Measurements from ENCODE around the gene NVL. TPM values are rescaled to one million over a fixed set of nuclear protein-coding genes. Genes with fewer than 3 reads are reported as not detected.

The NVL gene
- total RNA-seq, 2 experiments from 2014 or later = 37.7 to 40.4 TPM

DNA sequence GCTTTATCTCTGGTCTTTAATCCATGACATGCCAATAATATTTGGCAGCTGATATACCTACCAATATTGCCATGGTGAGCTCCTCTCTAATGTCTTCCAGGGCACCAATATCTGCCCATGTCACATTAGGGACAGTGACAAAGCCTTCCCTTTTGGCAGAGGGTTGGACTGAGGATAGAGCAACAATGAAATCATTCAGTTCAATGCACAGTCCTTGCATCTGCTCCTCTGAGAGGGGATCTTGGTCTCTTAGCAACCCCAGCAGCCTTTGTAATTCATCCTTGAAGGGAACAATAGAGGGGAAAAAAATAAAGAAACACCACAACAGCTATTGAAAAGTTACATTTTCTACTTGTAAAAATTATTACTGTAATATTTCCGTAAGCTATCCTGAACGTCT is 42.3 kb downstream of the NVL start:
- no peaks in the 10 kb centered on the region for H3K4me1 Mint-ChIP-seq (ENCODE audit: low read depth)
- no peak overlapping the region for H3K27ac Mint-ChIP-seq
- no peak for ATAC-seq
- TF ChIP-seq, protein P1, sequence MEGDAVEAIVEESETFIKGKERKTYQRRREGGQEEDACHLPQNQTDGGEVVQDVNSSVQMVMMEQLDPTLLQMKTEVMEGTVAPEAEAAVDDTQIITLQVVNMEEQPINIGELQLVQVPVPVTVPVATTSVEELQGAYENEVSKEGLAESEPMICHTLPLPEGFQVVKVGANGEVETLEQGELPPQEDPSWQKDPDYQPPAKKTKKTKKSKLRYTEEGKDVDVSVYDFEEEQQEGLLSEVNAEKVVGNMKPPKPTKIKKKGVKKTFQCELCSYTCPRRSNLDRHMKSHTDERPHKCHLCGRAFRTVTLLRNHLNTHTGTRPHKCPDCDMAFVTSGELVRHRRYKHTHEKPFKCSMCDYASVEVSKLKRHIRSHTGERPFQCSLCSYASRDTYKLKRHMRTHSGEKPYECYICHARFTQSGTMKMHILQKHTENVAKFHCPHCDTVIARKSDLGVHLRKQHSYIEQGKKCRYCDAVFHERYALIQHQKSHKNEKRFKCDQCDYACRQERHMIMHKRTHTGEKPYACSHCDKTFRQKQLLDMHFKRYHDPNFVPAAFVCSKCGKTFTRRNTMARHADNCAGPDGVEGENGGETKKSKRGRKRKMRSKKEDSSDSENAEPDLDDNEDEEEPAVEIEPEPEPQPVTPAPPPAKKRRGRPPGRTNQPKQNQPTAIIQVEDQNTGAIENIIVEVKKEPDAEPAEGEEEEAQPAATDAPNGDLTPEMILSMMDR (IDR thresholded peaks at IDR 0.05) = no peak
- ChIA-PET CTCF (interaction anchor here (1.3 to 2.1 kb wide), 3 partner anchors 12 to 171 kb away, joined by 3 to 7 read pairs (median 3); no protein-coding TSS in a partner anchor), POLR2A (no interaction called here)
- H3K27me3 Mint-ChIP-seq = no peaks in the 10 kb centered on the region
- peaks cover 13% of the 10 kb centered on the region for H3K36me3 Mint-ChIP-seq (ENCODE audit: low read depth)
- no peak overlapping the region for H3K4me3 Mint-ChIP-seq
- no peaks in the 10 kb centered on the region for H3K9me3 Mint-ChIP-seq
- intact Hi-C loops (cut with micrococcal nuclease) = no loop called here
- DNase-seq = no peak

DNA sequence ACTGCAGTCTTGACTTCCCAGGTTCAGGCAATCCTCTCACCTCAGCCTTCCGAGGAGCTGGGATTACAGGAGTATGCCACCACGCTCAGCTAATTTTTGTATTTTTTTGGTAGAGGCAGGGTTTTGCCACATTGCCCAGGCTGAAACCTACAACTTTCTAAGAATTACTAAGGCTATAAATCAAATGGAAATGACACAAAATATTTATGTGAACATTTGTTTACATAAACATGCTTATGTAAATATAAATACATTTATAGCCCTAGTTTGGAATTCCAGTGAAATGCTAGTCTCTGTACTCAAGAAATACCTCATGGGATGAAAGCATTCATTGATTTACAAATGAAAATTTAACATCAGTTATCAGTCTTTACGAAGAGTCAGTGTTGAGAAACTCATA is 47.8 kb downstream of the NVL start:
- TF ChIP-seq, protein P1 (IDR thresholded peaks at IDR 0.05) = no peak
- no peak overlapping the region for H3K27ac Mint-ChIP-seq
- intact Hi-C loops (cut with micrococcal nuclease) = no loop called here
- H3K4me3 Mint-ChIP-seq = no peak overlapping the region
- ChIA-PET POLR2A (no interaction called here), CTCF (interaction anchor here (1.0 kb wide), 1 partner anchor 75 kb away, joined by 3 read pairs; no protein-coding TSS in a partner anchor)
- H3K36me3 Mint-ChIP-seq (ENCODE audit: low read depth) = peaks cover 16% of the 10 kb centered on the region
- no peak for DNase-seq
- H3K4me1 Mint-ChIP-seq (ENCODE audit: low read depth) = no peaks in the 10 kb centered on the region
- ATAC-seq = no peak
- no peaks in the 10 kb centered on the region for H3K9me3 Mint-ChIP-seq
- H3K27me3 Mint-ChIP-seq = no peaks in the 10 kb centered on the region

DNA sequence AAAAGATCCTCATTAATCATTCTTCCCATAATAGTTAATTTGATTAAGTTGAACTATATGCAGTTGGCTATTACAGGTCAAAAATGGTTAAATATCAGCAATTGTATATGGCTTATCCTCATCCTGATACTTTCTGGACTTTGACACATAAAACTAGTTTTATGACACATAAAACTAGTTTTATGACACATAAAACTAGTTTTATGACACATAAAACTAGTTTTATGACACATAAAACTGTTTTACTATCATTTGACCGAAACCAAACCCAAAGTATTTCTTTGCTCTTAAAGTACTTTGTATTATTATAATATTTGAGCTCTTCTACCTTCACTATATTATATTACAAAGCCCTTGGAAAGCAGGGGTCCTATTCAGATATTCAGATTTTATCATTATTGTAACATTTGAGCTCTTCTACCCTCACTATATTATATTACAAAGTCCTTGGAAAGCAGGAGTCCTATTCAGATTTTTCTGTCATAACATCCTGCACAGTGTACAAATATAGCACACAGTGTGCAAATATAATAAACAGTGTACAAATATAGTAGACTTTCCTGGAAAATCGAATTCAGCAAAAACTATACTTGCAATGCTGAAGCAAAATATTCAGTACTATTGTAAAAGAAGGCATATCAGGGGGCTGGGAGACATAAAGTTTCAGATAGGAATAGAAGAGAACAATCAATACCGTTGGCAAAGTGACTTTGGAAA is 53.0 kb downstream of the NVL start:
- no peak for ATAC-seq
- TF ChIP-seq, protein P1 (IDR thresholded peaks at IDR 0.05) = no peak
- Mint-ChIP-seq H3K4me1 (ENCODE audit: low read depth) (no peaks in the 10 kb centered on the region), H3K27ac (no peak overlapping the region), H3K36me3 (ENCODE audit: low read depth) (peaks cover 12% of the 10 kb centered on the region), H3K27me3 (no peaks in the 10 kb centered on the region), H3K9me3 (no peaks in the 10 kb centered on the region), H3K4me3 (no peak overlapping the region)
- intact Hi-C loops (cut with micrococcal nuclease) = no loop called here
- CTCF ChIA-PET = no interaction called here
- POLR2A ChIA-PET = interaction anchor here (0.6 kb wide), 1 partner anchor 99 kb away, joined by 3 read pairs; no protein-coding TSS in a partner anchor
- no peak for DNase-seq

DNA sequence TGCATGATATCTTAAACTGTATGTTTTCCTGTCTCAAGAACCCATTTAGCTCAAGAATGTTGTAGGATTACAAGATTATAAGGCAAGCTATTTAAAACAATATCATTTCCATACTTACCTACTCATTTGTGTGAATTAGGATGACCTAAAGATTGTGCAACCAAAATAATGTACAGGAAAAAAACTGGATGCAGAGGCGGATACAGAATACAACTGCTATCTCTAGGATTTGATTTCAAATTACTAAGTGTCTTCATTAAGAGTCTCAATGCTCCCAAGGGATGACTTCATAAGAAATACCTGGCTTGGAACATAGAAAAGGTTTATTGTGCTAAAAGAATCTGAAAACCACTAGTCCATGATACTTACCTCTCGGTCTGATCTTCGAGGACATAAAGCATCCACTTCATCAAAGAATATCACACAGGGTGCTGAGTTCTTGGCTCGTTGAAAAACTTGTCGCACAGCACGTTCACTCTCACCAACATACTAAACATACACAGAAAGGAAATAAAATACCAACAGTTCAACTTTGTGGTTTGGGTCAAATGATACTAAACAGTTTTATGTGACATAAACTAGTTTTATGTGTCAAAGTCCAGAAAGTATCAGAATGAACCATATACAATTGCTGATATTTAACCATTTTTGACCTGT is 54.9 kb downstream of the NVL start:
- H3K27ac Mint-ChIP-seq = no peak overlapping the region
- H3K4me1 Mint-ChIP-seq (ENCODE audit: low read depth) = no peaks in the 10 kb centered on the region
- intact Hi-C loops (cut with micrococcal nuclease) = no loop called here
- POLR2A ChIA-PET = no interaction called here
- peaks cover 12% of the 10 kb centered on the region for H3K36me3 Mint-ChIP-seq (ENCODE audit: low read depth)
- no peak overlapping the region for H3K4me3 Mint-ChIP-seq
- ATAC-seq = no peak
- H3K27me3 Mint-ChIP-seq = no peaks in the 10 kb centered on the region
- TF ChIP-seq, protein P1 (IDR thresholded peaks at IDR 0.05) = no peak
- no peaks in the 10 kb centered on the region for H3K9me3 Mint-ChIP-seq
- no peak for DNase-seq
- CTCF ChIA-PET = interaction anchor here (1.0 to 1.3 kb wide), 2 partner anchors 13 to 16 kb away, joined by 3 read pairs; no protein-coding TSS in a partner anchor

DNA sequence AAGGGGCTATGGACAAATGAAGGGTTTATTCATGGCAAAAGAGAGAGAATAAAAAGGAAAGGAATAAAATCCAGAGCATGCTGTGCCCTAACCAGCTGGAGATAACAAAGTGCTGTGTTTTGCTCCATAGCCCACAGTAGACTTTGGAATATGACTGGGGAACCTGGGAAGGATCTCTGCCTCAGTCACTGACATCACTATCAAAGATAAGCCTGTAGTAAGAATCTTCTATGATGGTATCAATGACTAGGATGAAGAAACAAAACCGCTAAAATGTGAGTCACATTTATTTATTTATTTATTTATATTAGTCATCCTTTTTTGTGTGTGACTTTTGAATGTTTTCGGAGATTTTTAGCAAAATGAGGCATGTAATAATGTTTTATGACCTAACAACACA is 56.3 kb downstream of the NVL start:
- H3K4me1 Mint-ChIP-seq (ENCODE audit: low read depth) = no peaks in the 10 kb centered on the region
- H3K4me3 Mint-ChIP-seq = no peak overlapping the region
- peaks cover 17% of the 10 kb centered on the region for H3K36me3 Mint-ChIP-seq (ENCODE audit: low read depth)
- no peak overlapping the region for H3K27ac Mint-ChIP-seq
- ATAC-seq (no peak), DNase-seq (no peak)
- intact Hi-C loops (cut with micrococcal nuclease) = no loop called here
- POLR2A ChIA-PET = no interaction called here
- H3K27me3 Mint-ChIP-seq = no peaks in the 10 kb centered on the region
- no peaks in the 10 kb centered on the region for H3K9me3 Mint-ChIP-seq
- CTCF ChIA-PET = no interaction called here
- TF ChIP-seq, protein P1 (IDR thresholded peaks at IDR 0.05) = no peak
